ENCODE results near the gene ZDHHC3. TPM values are rescaled to one million over a fixed set of nuclear protein-coding genes. Genes with fewer than 3 reads are reported as not detected.
"Not testable (repeated sequence)": the region's sequence is repeated elsewhere in the genome, so short reads cannot be mapped to it uniquely, and the experiment has no call there.

Gene ZDHHC3
- total RNA-seq, 1 experiment from 2014 or later = 58.0 TPM

GRCh38 chr3:44952689-44953088 is 23.3 kb downstream of the ZDHHC3 start (continued):
- TF ChIP-seq, protein P1, sequence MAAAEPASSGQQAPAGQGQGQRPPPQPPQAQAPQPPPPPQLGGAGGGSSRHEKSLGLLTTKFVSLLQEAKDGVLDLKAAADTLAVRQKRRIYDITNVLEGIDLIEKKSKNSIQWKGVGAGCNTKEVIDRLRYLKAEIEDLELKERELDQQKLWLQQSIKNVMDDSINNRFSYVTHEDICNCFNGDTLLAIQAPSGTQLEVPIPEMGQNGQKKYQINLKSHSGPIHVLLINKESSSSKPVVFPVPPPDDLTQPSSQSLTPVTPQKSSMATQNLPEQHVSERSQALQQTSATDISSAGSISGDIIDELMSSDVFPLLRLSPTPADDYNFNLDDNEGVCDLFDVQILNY (CRISPR knock-in tag; IDR thresholded peaks at IDR 0.05) = no peak
- TF ChIP-seq PREB (CRISPR knock-in tag; IDR thresholded peaks at IDR 0.05; ENCODE audit: borderline replicate concordance) = no peak
- TF ChIP-seq, protein P2, sequence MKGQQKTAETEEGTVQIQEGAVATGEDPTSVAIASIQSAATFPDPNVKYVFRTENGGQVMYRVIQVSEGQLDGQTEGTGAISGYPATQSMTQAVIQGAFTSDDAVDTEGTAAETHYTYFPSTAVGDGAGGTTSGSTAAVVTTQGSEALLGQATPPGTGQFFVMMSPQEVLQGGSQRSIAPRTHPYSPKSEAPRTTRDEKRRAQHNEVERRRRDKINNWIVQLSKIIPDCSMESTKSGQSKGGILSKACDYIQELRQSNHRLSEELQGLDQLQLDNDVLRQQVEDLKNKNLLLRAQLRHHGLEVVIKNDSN (CRISPR knock-in tag; IDR thresholded peaks at IDR 0.05) = no peak

DNA sequence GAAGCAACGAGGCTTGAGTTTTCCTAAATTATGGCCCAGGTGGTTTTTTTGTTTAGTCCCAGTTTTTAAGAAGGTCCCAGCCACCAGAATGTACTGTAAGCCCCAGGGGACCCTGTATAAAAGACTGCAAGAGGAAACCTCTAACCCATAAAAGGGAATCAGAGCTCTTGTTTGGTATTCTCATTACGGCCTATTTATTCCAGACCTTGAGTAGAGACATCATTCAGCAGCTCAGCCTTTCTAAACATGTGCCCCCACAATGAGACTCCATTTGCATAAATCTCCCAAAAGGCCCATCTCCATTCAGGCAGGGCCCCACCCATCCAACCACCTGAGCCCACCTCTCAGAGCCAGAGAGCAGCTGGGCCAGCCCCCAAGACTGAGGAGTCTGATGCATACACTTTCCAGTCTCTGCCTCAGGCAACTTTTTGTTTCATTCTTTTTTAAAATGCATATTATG is 25.7 kb downstream of the ZDHHC3 start:
- DNase-seq (ENCODE audit: low spot score) (peak; percentile 34), ATAC-seq (peak; percentile 93)
- ChIA-PET POLR2A (interaction anchor here (0.6 kb wide), 1 partner anchor 151 kb away, joined by 3 read pairs; no protein-coding TSS in a partner anchor), CTCF (interaction anchor here (0.6 to 1.5 kb wide), 2 partner anchors 34 to 43 kb away, joined by 3 to 5 read pairs; no protein-coding TSS in a partner anchor)
- TF ChIP-seq ZNF416 (CRISPR knock-in tag; IDR thresholded peaks at IDR 0.05) (no peak), SP1 (CRISPR knock-in tag; conservative IDR thresholded peaks at IDR 0.05) (no peak), CREM (CRISPR knock-in tag; IDR thresholded peaks at IDR 0.05) (no peak), ARID4B (CRISPR knock-in tag; IDR thresholded peaks at IDR 0.05; ENCODE audit: borderline replicate concordance) (no peak), JUN (CRISPR knock-in tag; IDR thresholded peaks at IDR 0.05) (no peak), ETV6 (CRISPR knock-in tag; IDR thresholded peaks at IDR 0.05) (no peak), CREB1 (CRISPR knock-in tag; IDR thresholded peaks at IDR 0.05) (no peak), RELA (CRISPR knock-in tag; IDR thresholded peaks at IDR 0.05; ENCODE audit: borderline replicate concordance) (no peak)
- TF ChIP-seq, protein P3, sequence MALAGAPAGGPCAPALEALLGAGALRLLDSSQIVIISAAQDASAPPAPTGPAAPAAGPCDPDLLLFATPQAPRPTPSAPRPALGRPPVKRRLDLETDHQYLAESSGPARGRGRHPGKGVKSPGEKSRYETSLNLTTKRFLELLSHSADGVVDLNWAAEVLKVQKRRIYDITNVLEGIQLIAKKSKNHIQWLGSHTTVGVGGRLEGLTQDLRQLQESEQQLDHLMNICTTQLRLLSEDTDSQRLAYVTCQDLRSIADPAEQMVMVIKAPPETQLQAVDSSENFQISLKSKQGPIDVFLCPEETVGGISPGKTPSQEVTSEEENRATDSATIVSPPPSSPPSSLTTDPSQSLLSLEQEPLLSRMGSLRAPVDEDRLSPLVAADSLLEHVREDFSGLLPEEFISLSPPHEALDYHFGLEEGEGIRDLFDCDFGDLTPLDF (CRISPR knock-in tag; IDR thresholded peaks at IDR 0.05) = no peak
- TF ChIP-seq, protein P4, sequence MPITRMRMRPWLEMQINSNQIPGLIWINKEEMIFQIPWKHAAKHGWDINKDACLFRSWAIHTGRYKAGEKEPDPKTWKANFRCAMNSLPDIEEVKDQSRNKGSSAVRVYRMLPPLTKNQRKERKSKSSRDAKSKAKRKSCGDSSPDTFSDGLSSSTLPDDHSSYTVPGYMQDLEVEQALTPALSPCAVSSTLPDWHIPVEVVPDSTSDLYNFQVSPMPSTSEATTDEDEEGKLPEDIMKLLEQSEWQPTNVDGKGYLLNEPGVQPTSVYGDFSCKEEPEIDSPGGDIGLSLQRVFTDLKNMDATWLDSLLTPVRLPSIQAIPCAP (CRISPR knock-in tag; IDR thresholded peaks at IDR 0.05) = no peak
- Mint-ChIP-seq H3K27me3 (ENCODE audit: low read depth) (no peaks in the 10 kb centered on the region), H3K36me3 (no peaks in the 10 kb centered on the region), H3K4me3 (no peak overlapping the region), H3K27ac (peak overlapping the region; percentile 91), H3K9me3 (no peaks in the 10 kb centered on the region), H3K4me1 (peaks cover 21% of the 10 kb centered on the region)

DNA sequence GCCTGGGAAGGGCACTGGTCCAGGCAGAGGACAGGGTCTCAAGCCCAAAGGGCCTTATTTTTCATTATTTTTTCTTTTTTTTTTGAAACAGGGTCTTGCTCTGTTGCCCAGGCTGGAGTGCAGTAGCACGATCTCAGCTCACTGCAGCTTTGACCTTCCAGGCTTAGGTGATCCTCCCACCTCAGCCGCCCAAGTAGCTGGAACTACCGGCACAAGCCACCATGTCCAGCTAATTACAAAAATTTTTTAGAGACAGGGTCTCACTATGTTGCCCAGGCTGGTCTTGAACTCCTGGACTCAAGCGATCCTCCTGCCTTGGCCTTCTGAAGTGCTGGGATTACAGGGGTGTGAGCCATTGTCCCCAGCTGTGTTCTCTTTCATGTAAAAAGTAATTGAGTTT is 26.2 kb downstream of the ZDHHC3 start:
- POLR2A ChIA-PET; H3K4me3 Mint-ChIP-seq; H3K36me3 Mint-ChIP-seq; H3K27ac Mint-ChIP-seq; DNase-seq (ENCODE audit: low spot score); H3K9me3 Mint-ChIP-seq; H3K27me3 Mint-ChIP-seq (ENCODE audit: low read depth); ATAC-seq: not testable (repeated sequence)
- peaks cover 21% of the 10 kb centered on the region for H3K4me1 Mint-ChIP-seq
- CTCF ChIA-PET = interaction anchor here (1.5 kb wide), 1 partner anchor 43 kb away, joined by 5 read pairs; no protein-coding TSS in a partner anchor
- TF ChIP-seq ZNF121 (CRISPR knock-in tag; IDR thresholded peaks at IDR 0.05) (peak; percentile 92), GTF2I (CRISPR knock-in tag; conservative IDR thresholded peaks at IDR 0.05) (0 out of 2 replicates have a peak, but pooled peaks have one; percentile 59)
